ENCODE measurements around the gene TIGD6.

TIGD6 gene

DNA sequence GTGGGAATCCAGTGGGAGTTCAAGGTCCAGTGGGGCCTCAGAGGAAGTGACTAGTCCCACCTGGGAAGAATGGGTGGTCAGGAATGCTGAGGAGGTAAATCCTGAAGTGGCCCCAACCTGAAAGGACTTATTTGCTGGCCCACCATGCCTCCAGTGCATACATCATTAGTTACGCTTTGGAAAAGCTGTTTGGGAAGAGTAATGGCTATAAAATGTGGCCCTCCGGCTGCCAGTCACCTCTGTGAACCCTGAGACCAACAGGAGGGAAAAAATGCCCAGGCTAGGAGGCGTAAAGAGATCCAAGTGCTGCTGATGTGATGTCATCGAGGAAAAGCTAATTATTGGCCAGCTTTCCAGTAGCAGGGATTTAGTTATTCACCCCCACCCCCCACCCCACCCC, 42.6 kb downstream of the TIGD6 start:
- H3K4me3 ChIP-seq (replicated peaks; ENCODE audit: low read depth, low read length), result no peak overlapping the region
- DNase-seq (ENCODE audit: low read depth), result no peak
- TF ChIP-seq, protein P1, sequence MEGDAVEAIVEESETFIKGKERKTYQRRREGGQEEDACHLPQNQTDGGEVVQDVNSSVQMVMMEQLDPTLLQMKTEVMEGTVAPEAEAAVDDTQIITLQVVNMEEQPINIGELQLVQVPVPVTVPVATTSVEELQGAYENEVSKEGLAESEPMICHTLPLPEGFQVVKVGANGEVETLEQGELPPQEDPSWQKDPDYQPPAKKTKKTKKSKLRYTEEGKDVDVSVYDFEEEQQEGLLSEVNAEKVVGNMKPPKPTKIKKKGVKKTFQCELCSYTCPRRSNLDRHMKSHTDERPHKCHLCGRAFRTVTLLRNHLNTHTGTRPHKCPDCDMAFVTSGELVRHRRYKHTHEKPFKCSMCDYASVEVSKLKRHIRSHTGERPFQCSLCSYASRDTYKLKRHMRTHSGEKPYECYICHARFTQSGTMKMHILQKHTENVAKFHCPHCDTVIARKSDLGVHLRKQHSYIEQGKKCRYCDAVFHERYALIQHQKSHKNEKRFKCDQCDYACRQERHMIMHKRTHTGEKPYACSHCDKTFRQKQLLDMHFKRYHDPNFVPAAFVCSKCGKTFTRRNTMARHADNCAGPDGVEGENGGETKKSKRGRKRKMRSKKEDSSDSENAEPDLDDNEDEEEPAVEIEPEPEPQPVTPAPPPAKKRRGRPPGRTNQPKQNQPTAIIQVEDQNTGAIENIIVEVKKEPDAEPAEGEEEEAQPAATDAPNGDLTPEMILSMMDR (IDR thresholded peaks at IDR 0.05; ENCODE audit: low read length, missing control alignments), result no peak

DNA sequence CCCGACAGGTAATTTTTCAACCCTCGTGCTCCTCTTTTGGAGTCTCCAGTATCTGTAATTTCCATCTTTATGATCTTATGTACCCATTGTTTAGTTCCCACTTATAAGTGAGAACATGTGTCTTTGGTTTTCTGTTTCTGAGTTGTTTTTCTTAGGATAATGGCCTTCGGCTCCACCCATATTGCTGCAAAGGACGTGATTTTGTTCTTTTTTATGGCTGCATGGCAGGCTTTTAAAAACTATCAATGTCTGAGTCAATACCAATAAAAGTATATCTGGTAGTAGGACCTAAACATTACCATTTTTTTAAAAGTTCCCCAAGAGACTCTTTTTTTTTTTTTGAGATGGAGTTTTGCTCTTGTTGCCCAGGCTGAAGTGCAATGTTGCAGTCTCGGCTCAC, 43.8 kb downstream of the TIGD6 start:
- TF ChIP-seq, protein P1 (IDR thresholded peaks at IDR 0.05; ENCODE audit: low read length, missing control alignments), result no peak
- H3K4me3 ChIP-seq (replicated peaks; ENCODE audit: low read depth, low read length), result no peak overlapping the region
- no peak for DNase-seq (ENCODE audit: low read depth)

DNA sequence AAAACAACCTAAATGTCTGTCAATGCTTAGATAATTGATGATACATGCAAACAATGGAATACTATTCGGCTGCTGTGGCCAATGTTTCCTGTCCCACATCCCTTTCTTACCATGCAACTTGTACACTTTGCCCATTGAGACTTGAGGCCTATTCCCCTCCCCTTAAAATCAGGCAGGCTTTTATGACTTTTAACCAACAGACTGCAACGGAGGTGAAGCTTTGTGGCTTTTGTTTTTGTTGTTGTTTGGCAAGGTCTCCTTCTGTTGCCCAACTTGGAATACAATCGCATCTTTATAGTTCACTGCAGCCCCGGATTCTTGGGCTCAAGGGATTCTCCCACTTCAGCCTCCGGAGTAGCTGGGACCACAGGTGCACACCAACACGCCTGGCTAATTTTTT, 45.7 kb downstream of the TIGD6 start:
- no peak for DNase-seq (ENCODE audit: low read depth)
- TF ChIP-seq, protein P1 (IDR thresholded peaks at IDR 0.05; ENCODE audit: low read length, missing control alignments), result no peak
- H3K4me3 ChIP-seq (replicated peaks; ENCODE audit: low read depth, low read length), result no peak overlapping the region

DNA sequence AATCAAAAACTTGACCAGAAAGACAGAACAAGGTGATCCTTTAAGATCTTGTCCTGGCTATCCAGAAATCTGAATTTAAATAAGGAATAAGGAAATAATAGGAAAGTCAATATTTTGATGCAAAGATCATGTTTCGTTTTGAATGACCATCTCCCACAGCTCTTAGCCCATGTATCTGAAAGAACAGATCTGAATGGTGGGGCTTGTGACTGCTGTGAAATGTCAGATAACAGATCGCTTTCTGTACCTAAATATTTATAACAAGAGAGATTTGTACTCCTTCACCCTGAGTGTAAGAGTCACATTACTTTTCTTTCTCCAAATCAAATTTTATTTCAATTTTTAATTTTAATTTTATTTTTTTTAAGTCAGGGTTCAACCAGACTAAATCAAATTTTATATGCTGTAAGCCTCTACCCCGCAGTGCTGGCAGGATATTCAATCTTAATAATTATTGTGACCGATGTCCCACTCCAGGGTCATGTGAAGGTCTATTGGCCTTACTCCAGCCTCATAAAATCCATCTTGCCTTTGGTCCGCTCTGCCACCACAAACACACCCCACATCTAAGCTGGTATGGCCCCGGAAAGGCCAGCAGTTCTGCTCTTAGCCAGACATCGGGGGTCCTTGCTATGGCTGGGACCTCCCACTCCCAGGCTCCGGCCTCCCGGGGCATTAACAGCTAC, 46.9 kb downstream of the TIGD6 start:
- no peak for DNase-seq (ENCODE audit: low read depth)
- no peak overlapping the region for H3K4me3 ChIP-seq (replicated peaks; ENCODE audit: low read depth, low read length)
- TF ChIP-seq, protein P1 (IDR thresholded peaks at IDR 0.05; ENCODE audit: low read length, missing control alignments), result no peak

DNA sequence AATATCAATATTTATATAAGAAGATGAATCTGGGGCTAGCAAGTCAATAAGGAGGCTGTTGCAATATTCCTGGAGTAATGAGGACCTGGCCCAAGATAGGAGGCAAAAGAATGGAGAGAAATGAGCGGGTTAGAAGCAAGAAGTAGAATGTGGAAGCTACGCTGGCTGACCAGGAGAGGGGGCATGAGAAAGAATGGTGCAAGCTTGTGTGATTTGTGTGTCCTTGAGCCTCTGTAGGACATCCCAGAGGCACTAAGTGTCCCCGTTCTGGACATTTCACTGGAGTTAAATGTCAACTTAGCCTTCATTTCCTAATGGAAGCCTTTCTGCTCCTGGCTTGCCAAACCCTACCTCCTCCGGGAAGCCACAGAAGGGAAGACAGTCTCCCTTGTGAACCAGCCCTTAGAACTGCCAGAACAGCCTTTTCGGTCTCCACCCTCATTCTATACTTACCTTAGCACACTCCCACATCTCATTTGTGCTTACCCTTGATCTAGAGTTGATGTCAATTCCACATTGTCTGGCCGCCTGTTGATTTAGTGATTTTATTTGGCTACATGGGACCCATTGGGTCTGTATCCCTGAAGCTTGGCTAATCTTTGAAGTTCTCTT, 49.2 kb downstream of the TIGD6 start:
- TF ChIP-seq, protein P1 (IDR thresholded peaks at IDR 0.05; ENCODE audit: low read length, missing control alignments), result peak; percentile 18
- H3K4me3 ChIP-seq (replicated peaks; ENCODE audit: low read depth, low read length), result no peak overlapping the region
- DNase-seq (ENCODE audit: low read depth), result no peak

DNA sequence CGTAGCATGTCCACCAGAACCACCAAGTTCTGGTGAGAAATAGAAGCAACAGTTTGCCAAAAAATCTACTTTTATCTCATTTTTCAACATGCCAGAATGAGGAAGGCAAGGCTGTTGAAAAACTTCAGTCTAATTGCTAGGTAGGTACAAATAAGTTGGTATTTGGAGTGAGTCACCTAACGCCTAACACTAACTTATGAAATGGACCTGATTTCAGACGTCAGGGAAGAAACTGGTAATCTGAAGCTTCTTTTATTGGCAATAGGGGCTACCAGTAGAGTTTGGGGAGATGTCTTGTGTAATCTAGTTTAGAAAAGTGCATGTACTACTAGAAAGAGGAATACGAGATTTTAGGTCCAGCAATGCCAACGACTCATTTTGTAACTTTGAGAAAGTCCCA, 51.5 kb downstream of the TIGD6 start:
- no peak for DNase-seq (ENCODE audit: low read depth)
- TF ChIP-seq, protein P1 (IDR thresholded peaks at IDR 0.05; ENCODE audit: low read length, missing control alignments), result no peak
- H3K4me3 ChIP-seq (replicated peaks; ENCODE audit: low read depth, low read length), result no peak overlapping the region

DNA sequence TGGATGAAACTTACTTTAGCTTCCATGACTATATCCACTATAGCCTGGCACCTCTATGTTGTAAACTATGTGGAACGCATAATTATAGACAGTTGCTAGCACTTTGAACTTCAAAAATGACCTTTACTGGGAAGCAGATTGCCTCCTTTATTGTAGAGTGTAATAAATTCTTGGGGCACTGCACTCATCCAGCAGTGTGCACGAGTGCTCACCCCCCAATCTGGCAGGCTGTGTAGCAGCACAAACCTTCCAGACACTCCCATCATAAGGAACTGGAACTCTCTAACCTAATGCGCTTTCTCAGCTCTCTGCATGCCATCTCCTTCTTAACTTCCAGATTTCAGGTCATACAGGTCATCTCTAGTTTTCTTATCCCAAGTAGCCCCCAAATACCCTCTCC, 54.3 kb downstream of the TIGD6 start:
- TF ChIP-seq, protein P1 (IDR thresholded peaks at IDR 0.05; ENCODE audit: low read length, missing control alignments), result no peak
- H3K4me3 ChIP-seq (replicated peaks; ENCODE audit: low read depth, low read length), result no peak overlapping the region
- no peak for DNase-seq (ENCODE audit: low read depth)

Data from fibroblast of pulmonary artery (primary cell).